Epidermal melanocyte (primary cell): Measurements from ENCODE around the gene TWF2.

ENCODE experiments used
- DNase-seq: peaks from one replicate; pipeline ENCODE4 v3.0.0; 2011; ENCODE audit warnings: low spot score; ENCODE audit not compliant: insufficient read length

The TWF2 gene

DNA sequence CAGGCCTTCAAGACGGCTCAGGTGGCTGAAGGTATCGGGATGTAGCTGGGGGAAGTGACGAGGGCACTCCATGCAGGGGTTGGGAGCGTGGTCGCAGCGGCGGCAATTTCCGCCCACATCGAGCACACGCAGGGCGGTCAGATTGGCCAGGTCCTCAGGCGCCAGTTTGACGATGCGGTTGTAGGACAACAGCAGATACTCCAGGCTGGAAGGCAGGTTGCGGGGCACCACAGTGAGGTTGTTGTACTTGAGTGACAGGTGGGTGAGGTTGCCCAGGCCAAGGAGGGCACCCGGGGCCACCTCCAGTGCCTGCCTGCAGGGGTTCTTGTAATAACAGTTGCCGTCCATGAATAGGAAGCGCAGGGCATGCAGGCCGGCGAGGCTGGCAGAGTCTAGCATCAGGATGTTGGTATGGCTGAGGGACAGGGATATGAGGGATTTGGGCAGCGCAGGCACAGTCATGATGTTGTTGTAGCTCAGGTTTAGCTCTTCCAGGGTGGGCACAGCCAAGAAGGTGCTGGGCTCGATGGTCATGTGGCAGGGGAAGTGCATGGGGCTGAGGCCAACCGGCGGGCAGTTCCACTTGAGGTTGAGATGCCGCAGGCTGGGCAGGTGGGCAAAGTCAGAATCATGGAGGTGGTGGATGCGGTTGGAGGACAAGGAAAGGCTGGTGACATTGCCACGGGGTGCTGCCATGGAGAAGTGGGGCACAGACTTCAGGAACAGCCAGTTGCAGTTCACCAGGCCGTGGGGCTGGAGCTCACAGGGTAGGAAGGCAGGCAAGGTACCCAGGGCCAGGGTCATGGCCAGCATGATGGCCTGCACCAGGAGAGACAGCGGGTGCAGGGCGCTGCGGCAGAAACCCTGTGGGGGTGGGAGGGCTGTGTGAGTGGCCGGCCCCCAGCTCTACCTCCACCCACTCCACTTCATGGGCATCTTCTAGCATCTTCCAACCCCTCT is 15.2 kb downstream of the TWF2 start:
- no peak for DNase-seq

DNA sequence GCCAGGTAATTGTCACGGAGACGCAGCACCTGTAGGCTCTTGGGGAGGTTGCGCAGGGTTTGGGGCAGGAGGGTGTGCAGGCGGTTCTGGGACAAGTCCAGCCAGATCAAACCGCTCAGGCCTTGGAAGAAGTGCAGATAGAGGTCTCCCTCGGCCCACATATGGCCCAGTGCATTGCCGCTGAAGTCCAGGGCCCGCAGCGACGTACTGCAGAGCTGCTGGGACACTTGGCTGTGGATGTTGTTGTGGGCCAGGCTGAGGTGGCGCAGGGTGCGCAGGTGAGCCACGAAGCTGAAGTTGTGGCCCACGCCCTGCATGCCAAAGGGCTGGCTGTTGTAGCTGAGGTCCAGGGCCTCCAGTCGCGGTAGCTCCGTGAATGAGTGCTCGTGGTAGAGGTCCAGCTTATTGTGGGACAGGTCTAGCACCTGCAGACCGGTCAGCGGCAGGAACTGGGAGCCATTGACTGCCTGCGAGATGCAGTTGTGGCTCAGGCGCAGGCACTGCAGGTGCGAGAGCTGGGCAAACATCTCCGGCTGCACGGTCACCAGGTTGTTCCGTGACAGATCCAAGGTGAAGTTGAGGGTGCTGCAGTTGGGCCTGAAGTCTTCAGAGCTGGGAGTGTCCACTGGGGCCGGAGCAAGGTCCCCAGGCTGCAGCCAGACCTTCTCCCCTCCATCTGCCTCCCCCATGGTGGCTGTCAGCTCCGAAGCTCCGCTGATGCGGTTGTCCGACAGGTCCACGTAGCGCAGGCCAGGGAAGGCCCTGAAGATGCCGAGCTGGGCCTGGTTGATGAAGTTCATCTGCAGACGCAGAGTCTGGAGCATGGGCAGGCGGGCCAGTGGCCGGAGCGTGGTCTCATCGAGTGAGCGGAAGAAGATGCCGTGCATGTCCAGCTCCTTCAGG is 16.4 kb downstream of the TWF2 start:
- no peak for DNase-seq

DNA sequence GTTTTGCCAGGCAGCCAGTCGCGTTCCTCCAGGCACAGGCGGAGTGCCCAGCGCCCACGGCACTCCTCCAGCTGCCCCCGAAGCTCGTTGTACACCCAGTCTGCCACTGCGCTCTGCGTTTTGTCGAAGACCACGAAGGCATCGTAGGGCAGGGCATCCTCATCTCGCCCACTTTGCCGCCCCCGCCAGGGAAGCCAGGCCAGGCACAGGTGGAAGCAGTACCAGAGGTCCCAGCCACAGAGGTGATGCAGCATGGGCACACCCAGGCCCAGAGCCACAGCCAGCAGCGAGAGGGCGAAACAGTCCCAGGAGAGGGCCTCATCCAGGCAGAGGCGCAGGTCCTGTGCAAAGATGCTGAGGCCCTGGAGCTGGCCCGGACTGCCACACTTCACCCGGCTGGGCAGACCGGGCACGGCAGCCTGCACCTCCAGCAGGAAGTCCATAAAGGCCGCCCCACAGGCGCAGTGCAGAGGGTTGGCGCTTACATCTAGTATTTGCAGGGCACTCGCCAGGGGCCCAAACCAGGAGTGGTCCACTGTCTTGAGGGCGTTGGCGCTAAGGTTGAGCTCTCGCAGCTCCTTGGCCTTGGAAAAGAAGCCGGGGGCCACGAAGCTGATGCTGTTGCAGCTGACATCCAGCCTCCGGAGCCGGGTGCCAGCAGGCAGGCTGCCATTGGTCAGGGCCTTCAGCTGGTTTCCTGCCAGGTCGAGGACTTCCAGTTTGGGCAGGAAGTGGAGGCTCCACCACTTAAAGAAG is 17.2 kb downstream of the TWF2 start:
- no peak for DNase-seq

DNA sequence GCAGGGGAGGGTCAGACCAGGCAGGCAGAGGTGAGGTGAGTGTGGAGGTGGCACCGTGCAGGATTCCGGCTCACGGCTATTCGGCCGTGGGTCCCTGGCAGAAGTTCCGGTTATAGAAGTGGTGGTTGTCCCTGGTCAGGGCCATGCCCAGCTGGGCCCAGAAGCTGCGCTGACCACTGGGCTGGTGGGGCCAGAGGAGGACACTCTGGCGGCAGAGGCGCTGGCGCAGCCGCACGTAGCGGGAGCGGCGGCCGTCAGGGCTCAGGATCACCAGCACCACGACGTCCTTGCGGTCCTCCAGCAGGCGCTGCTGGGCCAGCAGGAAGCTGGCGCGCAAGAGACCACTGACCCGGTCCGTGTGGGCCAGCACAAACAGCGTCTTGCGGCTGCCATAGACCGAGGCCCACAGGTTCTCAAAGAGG is 17.8 kb downstream of the TWF2 start:
- DNase-seq, result no peak

DNA sequence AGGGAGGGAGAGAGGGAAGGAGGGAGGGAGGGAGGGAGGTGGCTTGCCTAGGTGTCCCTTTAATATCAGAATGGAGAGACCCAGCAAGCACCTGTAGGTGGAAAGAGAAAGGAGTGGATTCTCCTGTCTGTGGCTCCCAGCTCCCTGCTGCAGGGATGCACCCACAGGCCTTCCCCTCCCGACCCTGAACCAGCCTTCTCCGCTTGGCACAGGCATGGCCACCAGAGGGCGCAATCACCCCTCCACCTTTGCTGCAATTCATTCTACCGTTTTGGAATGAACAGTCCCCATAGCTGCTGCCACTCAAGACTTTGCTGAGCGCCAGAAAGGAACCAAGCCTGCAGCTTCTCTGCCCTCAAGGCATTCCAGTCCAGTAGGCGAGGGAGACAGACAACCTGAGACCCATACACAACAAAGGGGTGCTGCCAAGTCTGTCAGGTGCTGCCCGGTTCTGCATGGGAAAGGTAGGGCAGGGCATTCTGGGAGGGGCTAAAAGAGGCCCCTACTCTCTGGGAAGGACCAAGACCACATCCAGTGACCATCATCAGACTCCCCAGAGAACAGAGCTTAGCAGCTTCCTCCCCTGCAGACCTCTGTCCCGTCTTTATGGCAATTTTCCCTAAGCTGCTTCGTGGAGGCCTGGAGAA is 18.5 kb downstream of the TWF2 start:
- peak; percentile 86 for DNase-seq

DNA sequence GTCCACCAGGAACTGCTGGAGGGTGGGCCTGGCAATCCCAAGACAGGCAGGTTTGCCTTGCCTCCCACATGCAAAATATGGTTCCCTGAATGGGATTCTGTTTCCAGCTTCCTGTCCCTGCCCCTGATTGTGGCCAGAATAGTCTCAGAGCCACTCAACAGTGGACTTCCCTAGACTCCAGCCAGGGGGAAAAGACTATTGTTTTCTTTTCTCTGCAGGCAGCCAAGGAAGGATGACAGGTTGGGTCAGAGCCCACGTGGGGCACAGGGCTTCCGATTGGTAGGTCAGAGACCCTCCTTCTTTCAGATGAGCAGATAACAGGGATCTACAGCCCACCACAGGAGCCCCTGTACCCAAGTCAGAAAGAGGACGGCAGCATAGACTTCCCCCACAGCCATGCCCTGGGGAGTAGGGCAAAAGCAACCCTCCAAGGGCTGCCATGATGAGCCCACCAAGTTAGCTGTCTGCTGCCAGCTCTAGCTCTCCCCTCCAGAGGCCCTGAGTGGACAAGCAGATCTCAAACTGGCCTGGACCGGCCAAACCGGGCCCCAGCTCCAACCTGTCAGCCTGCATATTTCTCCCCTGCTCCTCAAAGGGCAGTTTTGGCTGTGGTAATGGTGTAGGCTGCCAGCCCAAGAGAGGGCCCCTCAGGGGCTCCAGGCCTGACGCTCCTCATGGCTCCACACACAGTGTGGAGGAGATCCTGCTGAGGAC is 19.9 kb downstream of the TWF2 start:
- no peak for DNase-seq

DNA sequence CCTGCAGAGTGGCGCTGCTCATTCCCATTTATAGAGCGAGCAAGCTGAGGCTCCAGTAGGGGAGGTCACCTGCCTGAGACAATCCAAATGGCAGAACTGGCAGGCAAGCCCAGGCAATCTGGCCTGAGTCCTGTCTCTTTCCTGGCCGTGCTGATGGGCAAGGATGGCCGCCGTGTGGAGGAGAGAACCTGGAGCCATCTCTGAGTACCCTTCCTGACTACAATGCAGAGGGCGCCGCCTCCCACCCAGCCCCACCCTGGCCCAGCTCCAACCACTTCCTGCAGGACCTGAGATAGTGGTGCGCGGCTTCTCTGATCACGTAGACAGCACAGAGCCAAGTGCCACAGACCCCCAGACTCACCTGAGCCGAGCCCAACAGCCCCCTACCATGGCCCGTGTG is 20.5 kb downstream of the TWF2 start:
- DNase-seq, result no peak

DNA sequence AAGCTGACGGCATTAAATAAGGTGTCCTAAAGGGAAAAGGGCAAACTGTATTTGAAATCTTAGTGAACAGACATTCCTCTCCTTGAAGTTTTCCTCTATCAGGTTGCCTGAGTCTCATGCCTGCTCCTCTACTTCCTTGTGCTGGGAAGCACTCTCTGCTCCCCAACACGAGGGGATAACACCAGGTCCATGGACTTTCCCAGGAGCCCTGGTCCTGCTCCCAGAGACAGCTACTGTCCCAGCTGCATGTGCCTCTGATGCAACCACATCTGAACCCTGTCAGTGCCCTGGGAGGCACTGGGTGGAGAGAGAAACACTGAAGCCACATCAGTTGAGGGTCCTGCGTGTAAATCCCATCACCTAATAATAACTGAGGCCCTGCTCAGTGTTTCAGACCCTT is 20.9 kb downstream of the TWF2 start:
- DNase-seq, result no peak

DNA sequence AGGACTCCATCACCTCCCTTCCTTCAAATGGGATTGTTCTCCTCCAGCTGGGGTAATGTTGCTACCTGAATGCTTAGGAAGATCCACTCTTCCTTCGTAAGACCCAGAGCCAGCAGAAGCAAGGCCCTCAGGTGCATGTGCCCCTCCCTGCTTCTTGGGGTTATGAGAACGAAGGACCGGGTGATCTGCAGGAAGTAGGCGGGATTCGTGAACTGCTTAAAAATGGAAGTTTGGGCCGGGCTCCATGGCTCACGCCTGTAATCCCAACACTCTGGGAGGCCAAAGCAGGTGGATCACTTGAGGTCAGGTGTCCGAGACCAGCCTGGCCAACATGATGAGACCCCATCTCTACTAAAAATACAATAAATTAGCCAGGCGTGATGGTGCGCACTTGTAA is 21.6 kb downstream of the TWF2 start:
- no peak for DNase-seq

DNA sequence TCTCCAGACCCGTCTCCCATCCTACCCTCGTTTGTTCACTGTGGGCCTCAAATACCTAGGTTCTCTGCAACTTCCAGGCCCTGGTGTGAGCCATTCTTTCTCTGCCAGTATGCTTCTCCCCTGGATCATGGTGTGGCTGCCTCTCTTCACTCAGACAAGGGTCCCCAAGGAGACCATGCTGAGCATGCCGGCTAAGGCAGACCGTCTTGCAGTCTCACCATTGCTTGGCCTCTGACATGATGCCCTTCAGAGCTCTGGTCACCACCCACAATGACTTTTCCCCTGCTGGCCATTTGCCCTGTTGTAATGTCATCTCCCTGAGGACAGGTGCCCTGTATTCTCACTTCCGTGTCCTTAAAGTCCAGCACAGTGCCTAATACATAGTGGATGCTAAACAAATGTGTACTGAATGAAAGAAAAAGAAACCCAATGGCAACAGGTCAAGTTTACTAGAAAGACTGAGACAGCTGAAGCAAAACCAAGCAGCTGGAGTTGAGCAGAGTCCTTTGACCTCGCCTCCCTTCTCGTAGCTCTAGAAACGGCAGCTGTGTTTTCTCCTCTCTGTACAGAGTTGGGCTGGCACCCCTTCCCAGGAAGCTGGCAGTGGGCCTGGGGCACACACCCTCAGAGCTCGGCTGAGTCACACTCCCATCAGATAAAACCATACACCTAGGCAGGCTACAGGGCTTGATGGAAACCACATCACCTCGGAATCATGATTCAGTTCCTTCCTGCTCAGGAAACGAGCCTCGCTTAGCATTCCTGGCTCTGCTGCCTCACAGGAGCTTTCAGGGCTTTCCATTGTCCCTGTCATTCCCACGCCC is 22.2 kb downstream of the TWF2 start:
- no peak for DNase-seq

DNA sequence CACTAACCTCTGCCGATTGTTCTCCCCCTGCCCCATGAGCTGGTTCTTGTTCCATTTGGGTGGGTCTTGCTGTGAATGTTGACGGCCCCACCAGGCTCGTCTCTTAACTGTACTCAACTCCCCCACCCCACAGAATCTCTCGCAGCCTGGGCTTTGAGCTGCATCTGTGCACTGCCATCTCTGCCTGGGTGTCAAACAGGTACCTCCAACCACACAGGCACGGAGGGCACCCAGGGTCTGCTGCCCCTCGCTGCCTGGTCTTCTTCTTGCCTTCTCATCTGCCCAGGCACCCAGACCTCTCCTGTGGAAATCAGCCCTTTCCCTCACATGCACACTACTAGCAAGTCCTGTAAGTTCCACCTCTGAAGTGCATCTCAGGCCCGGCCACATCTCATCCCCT is 23.6 kb downstream of the TWF2 start:
- DNase-seq, result no peak

DNA sequence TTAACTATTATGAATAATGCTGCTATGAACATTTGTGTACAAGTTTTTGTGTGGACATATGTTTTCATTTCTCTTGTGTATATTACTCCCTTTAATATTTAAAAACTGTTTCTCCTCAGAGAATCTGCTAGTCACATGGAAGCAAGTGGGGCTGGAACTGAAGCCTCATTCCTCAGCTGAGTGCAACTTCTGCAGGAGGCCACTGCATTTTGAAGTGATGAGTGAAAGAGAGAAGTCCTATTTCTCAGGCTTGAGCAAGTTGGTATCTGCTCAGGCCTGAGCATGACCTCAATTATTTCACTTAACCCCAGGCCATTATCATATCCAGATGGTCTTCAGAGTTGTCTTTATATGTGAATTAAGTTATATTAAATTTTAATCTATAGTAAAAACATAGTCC is 25.1 kb downstream of the TWF2 start:
- DNase-seq, result peak; percentile 77

DNA sequence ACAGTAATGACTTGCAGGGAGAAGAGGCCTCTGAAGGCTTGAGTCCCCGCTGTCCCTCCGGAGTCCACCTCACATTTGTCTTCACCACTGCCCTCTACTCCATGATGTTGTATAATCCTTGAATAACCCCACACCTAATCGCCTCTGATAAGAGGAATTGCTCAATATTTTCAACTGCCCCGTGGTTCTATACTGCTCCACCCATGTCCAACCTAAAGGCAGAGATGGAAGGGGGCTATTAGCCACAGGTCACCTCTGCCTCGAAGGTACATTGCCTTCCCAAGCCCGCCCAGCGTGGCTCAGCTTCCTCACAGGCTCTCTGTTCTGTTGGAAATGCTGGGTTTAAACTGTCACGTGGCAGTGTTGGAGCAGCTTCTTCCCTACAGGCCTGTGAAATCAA is 26.0 kb downstream of the TWF2 start:
- DNase-seq, result no peak

DNA sequence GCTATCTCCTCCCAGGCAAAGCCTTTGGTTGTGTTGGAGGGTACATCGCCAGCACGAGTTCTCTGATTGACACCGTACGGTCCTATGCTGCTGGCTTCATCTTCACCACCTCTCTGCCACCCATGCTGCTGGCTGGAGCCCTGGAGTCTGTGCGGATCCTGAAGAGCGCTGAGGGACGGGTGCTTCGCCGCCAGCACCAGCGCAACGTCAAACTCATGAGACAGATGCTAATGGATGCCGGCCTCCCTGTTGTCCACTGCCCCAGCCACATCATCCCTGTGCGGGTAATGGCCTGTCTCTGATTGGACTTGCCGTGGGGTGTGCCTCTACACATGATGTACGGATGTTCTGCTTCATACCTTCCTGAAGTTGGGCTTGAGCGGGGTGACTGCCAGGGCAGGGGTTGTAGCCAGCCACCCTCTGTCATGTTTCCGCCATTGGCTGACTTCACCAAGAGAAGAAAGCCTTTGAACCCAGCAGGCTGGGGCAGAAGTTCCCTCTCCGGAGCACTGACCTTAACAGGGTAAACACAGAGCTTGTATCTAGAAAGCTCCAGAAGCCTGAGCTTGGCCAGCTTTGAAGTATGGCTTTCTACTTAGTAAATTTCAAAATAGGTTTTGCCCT is 27.6 kb downstream of the TWF2 start:
- DNase-seq, result no peak

DNA sequence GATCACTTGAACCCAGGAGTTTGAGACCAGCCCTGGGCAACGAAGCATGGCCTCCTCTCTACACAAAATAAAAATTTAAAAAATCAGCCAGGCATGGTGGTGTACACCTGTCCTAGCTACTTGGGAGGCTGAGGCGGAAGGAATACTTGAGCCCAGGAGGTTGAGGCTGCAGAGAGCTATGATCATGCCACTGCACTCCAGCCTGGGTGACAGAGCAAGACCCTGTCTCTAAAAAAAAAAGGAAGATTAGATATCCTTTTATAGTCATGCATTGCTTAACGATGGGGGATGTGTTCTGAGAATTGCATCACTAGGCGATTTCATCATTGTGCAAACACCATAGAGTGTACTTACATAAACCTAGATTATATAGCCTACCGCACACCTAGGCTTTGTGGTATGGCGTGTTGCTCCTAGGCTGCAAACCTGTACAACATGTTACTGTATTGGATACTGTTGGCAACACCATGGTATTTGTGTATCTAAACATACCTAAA is 28.4 kb downstream of the TWF2 start:
- no peak for DNase-seq

DNA sequence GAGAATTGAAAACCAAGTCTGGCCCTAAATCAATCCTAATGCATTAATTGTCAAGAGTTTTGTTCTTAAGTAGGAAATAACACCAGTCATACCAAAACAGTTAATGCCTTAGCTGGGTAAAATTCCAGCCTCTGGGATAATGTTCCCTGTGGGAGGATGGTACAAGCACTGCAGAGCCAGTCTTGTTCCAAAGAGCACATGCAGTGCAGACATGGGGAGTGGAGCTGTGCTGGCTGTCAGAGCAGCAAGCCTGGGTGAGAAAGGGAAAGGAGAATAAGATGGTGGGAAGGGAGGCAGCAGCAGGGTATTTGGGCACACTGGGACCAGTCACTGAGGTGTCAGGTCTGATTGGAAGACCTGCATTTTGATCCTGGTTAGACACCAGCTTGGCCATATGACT is 28.9 kb downstream of the TWF2 start:
- DNase-seq, result no peak

DNA sequence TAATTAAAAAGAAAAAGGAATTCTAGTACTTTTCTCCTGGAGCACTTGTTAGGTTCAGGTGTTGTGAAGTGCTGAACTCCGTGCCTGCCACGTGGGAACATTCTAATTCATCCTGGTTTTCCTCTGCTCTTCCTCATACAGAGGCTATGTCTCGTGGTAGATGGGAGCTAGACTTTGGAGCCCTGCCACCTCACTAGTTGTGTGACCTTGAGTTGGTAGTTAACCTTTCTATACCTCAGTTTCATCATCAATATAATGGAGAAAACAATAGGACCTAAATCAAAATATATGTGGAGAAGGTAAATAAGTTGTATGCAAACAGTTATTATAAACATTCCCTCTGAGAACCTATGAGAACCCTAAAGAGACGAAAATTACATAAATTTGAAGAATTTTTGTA is 30.4 kb downstream of the TWF2 start:
- DNase-seq, result no peak

DNA sequence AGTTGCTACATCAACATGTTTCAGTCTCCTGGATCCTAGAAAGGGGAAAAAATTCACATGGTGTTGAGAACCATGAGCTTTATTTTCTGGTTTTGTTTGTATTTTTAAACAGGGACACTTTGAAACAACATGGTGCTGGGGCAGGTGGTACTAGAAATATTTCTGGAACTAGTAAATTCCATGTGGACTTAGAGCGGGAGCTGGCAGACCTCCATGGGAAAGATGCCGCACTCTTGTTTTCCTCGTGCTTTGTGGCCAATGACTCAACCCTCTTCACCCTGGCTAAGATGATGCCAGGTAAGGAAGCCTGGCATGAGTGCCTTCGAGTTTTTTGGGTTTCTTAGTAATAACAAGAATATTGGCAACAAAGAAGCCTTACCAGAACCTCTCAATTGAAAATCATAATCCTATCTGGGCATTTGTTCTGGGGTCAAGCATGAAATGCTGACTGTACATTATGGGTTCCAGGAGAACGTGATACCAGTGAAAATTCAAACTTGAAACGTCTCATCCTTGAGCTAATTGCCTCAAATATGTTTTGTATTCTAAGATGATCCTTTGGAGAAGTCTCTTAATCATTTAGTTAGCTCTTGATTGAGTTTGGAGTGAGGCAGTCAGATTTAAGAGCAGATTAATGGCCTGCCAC is 33.1 kb downstream of the TWF2 start:
- DNase-seq, result no peak
